ENCODE measurements around the gene CCSER2. TPM values are rescaled to one million over a fixed set of nuclear protein-coding genes. Genes with fewer than 3 reads are reported as not detected.

CCSER2 gene
- total and polyA plus RNA-seq, 12 donors: 8.3 to 63.9 (median 38.1) TPM

DNA sequence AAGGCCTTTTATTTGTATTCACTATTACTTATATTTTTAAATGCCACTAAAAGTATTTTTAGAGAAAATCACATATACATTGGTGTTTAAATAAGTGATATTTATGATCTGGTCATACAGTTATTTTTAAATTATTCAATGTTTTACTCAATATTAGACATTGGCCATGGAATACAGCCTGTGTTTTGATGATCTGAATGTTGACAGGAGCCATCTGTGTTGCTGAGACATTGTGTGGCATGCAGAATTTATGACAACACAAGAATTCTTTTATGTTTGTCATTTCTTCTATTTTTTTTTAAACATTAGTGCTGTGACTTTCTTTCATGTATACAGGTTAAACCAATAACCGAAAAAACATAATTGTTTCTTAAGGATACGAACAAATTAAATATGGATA, 156.2 kb downstream of the CCSER2 start:
- H3K4me3 ChIP-seq: no peak overlapping the region
- 97 to 100% (median 99%) methylated on average over 2 of the region's 2 CpGs for WGBS, 4 donors

DNA sequence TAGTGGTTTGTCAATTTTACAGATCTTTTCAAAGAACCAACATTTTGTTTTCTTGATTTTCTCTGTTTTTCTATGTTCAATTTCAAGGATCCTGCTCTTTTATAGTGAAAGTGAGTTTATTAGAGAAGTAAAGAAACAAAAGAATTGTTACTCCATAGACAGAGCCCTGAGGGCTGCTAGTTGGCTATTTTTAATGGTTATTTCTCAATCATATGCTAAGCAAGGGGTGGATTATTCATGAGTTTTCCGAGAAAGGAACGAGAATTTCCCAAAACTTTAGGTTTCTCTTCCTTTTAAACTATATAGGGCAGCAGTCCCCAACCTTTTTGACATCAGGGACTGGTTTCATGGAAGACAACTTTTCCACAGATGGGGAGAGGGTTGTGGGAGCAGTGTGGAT, 165.0 kb downstream of the CCSER2 start:
- no peak for DNase-seq
- Histone ChIP-seq H3K27ac (no peak overlapping the region), H3K36me3 (replicated peaks in 1 of 2) (no peaks in the 10 kb centered on the region), H3K9me3 (replicated peaks in 1 of 3) (no peaks in the 10 kb centered on the region), H3K4me1 (replicated peaks in 1 of 2) (peaks cover 6 to 18% of the 10 kb centered on the region in 2 donors), H3K4me3 (no peak overlapping the region), H3K27me3 (no peaks in the 10 kb centered on the region)
- WGBS, 4 donors: 80 to 86% (median 82%) methylated on average over 2 of the region's 2 CpGs
- TF ChIP-seq, protein P1, sequence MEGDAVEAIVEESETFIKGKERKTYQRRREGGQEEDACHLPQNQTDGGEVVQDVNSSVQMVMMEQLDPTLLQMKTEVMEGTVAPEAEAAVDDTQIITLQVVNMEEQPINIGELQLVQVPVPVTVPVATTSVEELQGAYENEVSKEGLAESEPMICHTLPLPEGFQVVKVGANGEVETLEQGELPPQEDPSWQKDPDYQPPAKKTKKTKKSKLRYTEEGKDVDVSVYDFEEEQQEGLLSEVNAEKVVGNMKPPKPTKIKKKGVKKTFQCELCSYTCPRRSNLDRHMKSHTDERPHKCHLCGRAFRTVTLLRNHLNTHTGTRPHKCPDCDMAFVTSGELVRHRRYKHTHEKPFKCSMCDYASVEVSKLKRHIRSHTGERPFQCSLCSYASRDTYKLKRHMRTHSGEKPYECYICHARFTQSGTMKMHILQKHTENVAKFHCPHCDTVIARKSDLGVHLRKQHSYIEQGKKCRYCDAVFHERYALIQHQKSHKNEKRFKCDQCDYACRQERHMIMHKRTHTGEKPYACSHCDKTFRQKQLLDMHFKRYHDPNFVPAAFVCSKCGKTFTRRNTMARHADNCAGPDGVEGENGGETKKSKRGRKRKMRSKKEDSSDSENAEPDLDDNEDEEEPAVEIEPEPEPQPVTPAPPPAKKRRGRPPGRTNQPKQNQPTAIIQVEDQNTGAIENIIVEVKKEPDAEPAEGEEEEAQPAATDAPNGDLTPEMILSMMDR (IDR thresholded peaks at IDR 0.05): no peak
- no peak for TF ChIP-seq POLR2A (IDR thresholded peaks at IDR 0.05)
- intact Hi-C loops (cut with DNase I): no loop called here

More for the DNA sequence above, 156.2 kb downstream of the CCSER2 start:
- Histone ChIP-seq H3K27me3 (no peaks in the 10 kb centered on the region), H3K27ac (no peak overlapping the region), H3K9me3 (replicated peaks in 1 of 3) (no peaks in the 10 kb centered on the region), H3K4me1 (replicated peaks in 1 of 2) (no peaks in the 10 kb centered on the region), H3K36me3 (replicated peaks in 1 of 2) (no peaks in the 10 kb centered on the region)
- intact Hi-C loops (cut with DNase I): no loop called here
- no peak for TF ChIP-seq POLR2A (IDR thresholded peaks at IDR 0.05)
- TF ChIP-seq, protein P1 (IDR thresholded peaks at IDR 0.05): no peak
- no peak for DNase-seq

DNA sequence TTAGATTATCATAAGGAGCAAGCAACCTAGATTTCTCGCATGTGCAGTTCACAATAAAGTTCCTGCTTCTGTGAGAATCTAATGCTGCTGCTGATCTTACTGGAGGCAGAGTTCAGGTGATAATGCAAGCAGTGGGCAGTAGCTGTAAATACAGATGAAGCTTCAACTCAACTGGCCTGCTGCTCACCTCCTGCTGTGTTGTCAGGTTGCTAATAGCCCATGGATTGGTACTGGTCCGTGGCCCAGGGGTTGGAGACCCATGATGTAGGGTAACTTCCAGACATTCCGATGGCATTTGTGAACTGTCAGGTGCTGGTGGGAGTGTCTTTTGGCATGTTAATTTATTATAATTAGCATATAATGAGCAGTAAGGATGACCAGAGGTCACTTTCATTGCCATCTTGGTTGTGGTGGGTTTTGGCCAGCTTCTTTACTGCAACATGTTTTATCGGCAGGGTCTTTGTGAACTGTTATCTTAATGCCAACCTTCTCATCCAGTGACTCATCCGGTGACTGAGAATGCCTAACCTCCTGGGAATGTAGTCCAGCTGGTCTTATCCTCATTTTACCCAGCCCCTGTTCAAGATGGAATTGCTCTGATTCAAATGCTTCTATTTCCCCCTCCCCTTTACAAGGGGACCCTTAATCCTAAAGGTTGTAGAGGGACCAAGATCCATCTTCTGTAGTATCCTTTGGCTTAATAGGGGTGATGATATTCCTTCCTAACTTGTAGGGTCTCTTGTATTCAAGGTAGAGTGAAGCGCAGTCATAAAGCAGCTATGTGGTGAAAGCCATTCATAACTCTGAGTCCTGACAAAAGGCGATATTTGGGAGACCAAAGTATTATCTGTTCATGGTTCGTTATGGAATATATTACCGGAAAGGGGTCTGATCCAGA, 165.8 kb downstream of the CCSER2 start:
- H3K27me3 ChIP-seq: no peaks in the 10 kb centered on the region
- no peaks in the 10 kb centered on the region for H3K9me3 ChIP-seq (replicated peaks in 1 of 3)
- H3K4me3 ChIP-seq: no peak overlapping the region
- no peak overlapping the region for H3K27ac ChIP-seq
- TF ChIP-seq, protein P1 (IDR thresholded peaks at IDR 0.05): no peak
- no peak for TF ChIP-seq POLR2A (IDR thresholded peaks at IDR 0.05)
- peaks cover 6 to 18% of the 10 kb centered on the region in 2 donors for H3K4me1 ChIP-seq (replicated peaks in 1 of 2)
- intact Hi-C loops (cut with DNase I): no loop called here
- no peaks in the 10 kb centered on the region for H3K36me3 ChIP-seq (replicated peaks in 1 of 2)
- DNase-seq: peak in 5 of 7 donors; percentile 22 to 39 (median 27)
- WGBS, 4 donors: 83 to 91% (median 87%) methylated on average over 9 of the region's 9 CpGs

DNA sequence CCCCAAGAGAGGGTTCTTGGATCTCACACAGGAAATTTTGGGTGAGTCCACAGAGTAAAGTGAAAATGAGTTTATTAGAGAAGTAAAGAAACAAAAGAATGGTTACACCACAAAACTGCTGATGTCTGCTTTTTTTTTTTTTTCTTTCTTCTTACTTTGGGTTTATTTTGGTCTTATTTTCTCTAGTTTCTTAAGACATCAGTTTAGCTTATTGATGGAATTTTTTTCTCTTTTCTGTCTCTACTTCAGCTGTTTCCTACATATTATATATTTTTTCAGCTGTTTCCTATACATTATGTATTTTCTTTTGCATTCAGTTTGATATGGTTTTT, 166.4 kb downstream of the CCSER2 start:
- DNase-seq: no peak
- Histone ChIP-seq H3K27me3 (no peaks in the 10 kb centered on the region), H3K9me3 (replicated peaks in 1 of 3) (no peaks in the 10 kb centered on the region), H3K4me3 (no peak overlapping the region), H3K27ac (no peak overlapping the region), H3K4me1 (replicated peaks in 1 of 2) (peaks cover 6 to 18% of the 10 kb centered on the region in 2 donors), H3K36me3 (replicated peaks in 1 of 2) (no peaks in the 10 kb centered on the region)
- no peak for TF ChIP-seq POLR2A (IDR thresholded peaks at IDR 0.05)
- TF ChIP-seq, protein P1 (IDR thresholded peaks at IDR 0.05): no peak
- intact Hi-C loops (cut with DNase I): no loop called here

Measured in adrenal gland (tissue), 12 donors.